ENCODE results near the gene PPP6R3.
"Not testable (repeated sequence)": the region's sequence is repeated elsewhere in the genome, so short reads cannot be mapped to it uniquely, and the experiment has no call there.

The PPP6R3 gene

DNA sequence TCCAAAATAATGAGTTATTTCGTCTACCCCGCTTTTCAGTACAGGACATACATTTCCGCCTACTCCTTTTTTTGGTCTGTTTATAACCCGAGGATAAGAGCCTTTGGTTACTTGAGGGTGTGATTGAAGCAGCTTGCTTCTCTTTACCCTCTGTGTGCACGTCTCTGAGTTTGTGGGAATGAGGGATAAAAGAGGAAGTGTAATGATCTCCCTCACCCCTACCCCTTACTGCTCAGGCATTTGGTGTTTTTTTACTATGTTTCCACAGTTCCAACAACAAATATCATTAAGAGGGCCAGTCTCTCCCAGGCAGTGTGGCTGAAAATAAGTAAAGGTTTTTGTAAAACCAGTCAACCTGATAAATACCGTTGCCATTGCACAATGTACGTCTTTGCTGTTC is 140.6 kb downstream of the PPP6R3 start:
- DNase-seq (ENCODE audit: low spot score), result no peak

DNA sequence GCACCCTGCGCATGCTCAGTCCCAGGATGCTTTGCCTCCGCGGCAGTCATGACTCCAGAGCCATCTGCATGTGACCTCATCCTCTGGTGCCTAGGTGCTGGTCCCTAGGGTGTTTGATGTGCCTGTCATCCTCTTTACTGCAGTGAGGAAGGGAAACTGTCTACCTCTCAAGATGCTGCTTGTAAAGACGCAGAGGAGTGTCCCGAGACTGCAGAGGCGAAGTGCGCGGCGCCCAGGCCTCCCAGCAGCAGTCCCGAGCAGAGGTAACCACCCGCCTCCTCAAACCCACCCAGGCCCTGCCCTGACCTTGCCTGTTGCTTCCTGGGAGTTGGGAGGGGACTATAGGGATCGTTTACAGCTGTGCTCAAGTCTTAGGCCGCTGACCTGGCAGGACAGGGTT is 149.2 kb downstream of the PPP6R3 start:
- no peak for DNase-seq (ENCODE audit: low spot score)

- no peak for DNase-seq (ENCODE audit: low spot score)
Measured at GRCh38 chr11:68610452-68611116, 150.0 kb downstream of the PPP6R3 start.

DNA sequence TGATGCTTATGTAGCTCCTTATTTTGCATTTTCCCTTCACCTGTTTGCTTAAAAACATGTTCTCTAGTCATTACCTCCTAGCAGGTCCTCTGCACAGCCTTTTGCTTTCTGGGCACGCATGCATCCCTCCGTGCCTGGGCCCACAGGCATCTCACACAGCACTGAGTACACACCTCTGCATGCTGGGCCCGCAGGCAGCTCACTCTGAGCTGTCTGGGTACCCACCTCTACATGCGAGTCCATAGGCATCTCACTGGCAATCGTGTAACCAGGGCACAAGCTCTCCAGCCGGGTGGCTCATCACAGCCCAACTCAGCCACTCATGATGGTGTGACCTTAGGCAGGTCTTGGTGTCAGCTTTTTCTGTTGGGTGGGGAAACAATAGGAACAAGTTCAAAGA is 155.1 kb downstream of the PPP6R3 start:
- DNase-seq (ENCODE audit: low spot score), result no peak

DNA sequence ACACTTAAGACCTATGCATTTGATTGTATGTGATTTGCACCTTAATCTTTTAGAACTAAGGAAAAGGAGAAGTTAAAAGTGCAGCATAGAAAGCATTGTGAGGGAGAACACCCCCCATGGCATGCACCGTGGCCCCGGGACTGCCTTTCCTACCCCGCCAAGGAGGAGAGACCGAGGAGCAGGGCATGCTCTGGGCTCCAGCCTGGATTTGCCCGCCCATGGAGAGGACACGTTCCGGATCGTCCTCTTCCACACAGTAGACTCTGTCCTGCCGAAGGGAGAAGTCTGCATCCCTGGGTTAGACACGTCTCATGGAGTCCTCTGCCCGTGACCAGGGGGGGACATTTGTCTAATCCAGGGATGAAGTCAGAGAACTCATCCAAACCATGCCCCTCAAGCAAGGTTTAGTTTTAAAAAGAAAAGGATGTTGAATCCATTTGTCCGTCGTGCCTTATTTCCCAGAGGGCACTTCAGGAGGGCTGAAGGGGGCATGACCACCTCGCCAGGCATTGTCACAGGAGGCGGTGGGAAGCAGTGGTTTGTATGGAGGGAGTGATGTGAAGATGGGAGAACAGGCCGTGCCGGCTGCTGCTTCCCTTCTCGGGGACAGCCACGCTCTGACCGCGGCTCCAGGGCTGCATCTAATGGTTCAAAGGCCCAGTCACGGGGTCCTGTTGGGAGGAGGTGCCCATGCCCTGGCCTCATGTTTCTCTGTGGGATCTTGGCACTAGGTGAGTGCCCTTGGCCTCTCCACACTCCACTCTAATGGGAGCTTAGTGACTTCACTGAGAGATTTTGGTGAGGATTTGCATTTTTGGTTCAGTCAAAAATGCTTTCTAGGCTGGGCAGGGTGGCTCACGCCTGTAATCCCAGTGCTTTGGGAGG is 157.6 kb downstream of the PPP6R3 start:
- no peak for DNase-seq (ENCODE audit: low spot score)

DNA sequence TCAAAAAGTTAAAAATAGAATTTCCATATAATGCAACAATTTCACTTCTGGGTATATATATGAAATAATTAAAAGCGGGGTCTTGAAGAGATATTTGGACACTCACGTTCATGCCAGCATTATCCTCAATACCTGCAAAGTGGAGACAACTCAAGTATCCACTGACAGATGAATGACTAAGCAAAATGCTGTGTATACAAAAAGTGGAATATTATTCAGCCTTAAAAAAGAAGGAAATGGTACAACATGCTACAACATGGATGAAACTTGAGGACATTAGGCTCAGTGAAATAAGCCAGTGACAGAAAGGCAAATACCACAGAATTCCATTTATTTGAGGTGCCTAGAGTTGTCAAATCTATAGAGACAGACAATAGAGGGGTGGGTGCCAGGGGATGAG is 161.3 kb downstream of the PPP6R3 start:
- DNase-seq (ENCODE audit: low spot score), result no peak

- DNase-seq (ENCODE audit: low spot score), result not testable (repeated sequence)
Measured at GRCh38 chr11:68623706-68624105, 163.2 kb downstream of the PPP6R3 start.

- not testable (repeated sequence) for DNase-seq (ENCODE audit: low spot score)
Measured at GRCh38 chr11:68625069-68625468, 164.5 kb downstream of the PPP6R3 start.

GRCh38 chr11:68626236-68626635 is 165.7 kb downstream of the PPP6R3 start:
- not testable (repeated sequence) for DNase-seq (ENCODE audit: low spot score)

DNA sequence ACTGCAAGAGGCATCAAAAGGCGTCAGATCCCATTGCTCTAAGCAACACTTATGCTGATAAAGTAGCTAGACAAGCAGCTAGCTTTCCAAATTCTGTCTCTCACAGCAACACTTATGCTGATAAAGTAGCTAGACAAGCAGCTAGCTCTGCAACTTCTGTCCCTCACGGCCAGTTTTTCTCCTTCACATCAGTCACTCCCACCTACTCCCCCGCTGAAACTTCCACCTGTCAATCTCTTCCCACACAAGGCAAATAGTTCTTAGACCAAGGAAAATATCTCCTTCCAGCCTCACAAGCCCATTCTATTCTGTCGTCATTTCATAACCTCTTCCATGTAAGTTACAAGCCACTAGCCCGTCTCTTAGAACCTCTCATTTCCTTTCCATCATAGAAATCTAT is 168.3 kb downstream of the PPP6R3 start:
- DNase-seq (ENCODE audit: low spot score), result not testable (repeated sequence)

- DNase-seq (ENCODE audit: low spot score), result not testable (repeated sequence)
Measured at GRCh38 chr11:68632375-68632774, 171.8 kb downstream of the PPP6R3 start.

GRCh38 chr11:68632802-68633201 is 172.2 kb downstream of the PPP6R3 start:
- no peak for DNase-seq (ENCODE audit: low spot score)

DNA sequence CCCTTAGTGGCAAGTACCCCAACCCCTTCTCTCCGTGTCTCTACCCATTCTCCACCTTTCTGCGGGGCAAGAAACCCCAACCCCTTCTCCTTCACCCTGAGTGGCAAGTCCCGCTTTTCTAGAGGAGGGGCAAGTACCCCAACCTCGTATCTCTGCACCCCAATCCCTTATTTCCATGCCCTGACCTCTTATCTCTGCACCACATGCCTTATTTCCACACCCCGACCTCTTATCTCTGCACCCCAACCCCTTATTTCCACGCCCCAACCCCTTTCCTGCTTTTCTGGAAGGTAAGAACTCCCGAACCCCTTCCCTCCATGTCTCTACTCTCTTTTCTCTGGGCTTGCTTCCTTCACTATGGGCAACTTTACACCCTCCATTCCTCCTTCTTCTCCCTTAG is 174.1 kb downstream of the PPP6R3 start:
- DNase-seq (ENCODE audit: low spot score), result not testable (repeated sequence)

DNA sequence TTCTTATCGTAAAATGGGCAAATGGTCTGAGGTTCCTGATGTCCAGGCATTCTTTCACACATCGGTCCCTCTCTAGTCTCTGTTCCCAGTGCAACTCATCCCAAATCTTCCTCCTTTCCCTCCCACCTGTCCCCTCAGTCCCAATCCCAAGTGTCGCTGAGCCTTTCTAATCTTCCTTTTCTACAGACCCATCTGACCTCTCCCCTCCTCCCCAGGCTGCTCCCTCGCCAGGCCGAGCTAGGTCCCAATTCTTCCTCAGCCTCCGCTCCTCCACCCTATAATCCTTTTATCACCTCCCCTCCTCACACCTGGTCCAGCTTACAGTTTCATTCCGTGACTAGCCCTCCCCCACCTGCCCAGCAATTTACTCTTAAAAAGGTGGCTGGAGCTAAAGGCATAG is 174.6 kb downstream of the PPP6R3 start:
- not testable (repeated sequence) for DNase-seq (ENCODE audit: low spot score)

DNA sequence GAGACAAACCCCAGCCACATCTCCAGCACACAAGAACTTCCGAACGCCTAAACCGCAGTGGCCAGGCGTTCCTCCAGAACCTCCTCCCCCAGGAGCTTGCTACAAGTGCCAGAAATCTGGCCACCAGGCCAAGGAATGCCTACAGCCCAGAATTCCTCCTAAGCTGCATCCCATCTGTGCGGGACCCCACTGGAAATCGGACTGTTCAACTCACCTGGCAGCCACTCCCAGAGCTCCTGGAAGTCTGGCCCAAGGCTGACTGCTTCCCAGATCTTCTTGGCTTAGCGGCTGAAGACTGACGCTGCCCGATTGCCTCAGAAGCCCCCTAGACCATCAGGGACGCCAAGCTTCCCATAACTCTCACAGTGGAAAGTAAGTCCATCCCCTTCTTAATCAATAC is 175.3 kb downstream of the PPP6R3 start:
- not testable (repeated sequence) for DNase-seq (ENCODE audit: low spot score)

- not testable (repeated sequence) for DNase-seq (ENCODE audit: low spot score)
Measured at GRCh38 chr11:68639322-68639721, 178.8 kb downstream of the PPP6R3 start.

DNA sequence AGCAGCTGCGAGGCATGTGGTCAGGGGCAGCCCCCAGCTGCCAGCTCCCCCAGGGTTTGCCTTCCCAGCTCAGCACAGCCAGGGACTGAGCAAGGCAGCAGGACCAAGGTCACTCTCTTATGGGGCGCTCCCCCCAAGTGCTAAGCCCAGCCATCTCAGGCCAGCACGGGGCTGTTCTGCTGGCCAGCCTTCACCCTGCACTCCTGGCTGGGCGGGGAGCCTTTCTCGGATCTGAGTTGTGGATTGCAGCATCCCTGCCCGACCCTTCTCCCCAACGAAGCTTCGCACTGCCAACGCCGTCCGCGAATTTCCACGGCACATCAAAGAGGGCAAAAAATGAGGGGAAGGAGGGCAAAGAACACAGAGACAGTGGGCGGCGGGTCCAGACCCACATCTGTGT is 181.3 kb downstream of the PPP6R3 start:
- no peak for DNase-seq (ENCODE audit: low spot score)

- DNase-seq (ENCODE audit: low spot score), result no peak
Measured at GRCh38 chr11:68643585-68643984, 183.0 kb downstream of the PPP6R3 start.

- no peak for DNase-seq (ENCODE audit: low spot score)
Measured at GRCh38 chr11:68646832-68647231, 186.3 kb downstream of the PPP6R3 start.

DNA sequence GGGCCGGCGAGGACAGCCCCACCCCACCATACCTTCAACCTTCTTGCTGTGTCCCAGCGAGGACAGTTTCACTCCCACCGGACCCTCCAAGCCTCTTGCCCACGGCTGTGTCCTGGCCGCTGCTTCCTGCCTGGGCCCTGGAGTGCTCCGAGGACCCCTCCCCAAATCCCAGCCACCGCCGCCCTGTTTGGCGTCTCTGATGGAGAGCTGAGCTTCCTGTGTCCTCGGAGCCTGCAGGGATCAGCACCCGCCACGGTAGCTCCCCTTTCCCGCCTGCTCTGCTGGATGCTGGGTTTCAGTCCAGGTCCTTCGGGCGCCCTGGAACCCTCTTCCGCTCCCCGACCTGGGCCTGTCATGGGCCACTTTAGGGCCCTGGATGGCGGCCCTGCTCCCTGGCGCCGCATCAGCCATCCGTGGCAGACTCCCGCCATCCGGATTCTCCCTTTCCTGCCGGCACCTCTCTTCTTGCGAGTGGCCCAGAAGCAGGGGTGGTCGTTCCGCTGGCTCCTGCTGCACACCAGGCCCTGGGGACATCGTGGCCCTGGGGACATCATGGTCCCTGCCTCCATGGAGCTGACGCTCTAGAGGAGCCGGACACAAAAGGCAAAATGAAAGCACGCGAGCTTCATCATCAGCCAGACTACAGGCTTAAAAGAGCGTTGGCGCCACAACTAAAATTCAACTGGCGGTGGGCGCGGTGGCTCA is 189.5 kb downstream of the PPP6R3 start:
- no peak for DNase-seq (ENCODE audit: low spot score)

GRCh38 chr11:68650801-68651200 is 190.2 kb downstream of the PPP6R3 start:
- no peak for DNase-seq (ENCODE audit: low spot score)

- DNase-seq (ENCODE audit: low spot score), result no peak
Measured at GRCh38 chr11:68651208-68651984, 190.8 kb downstream of the PPP6R3 start.
